Prostate gland (tissue), 2 donors: ENCODE results near the gene UBL7. TPM values are rescaled to one million over a fixed set of nuclear protein-coding genes. Genes with fewer than 3 reads are reported as not detected.

ENCODE experiments used
- DNase-seq: peaks from one replicate; pipeline ENCODE4 v3.0.0-alpha.2; 2019; ENCODE audit warnings: low spot score
- H3K27ac ChIP-seq, 2 donors: fragments of 200-600 bp; sonication (generic); 2 replicates each; pipeline ENCODE4 v1.5.1; 2017 to 2019
- H3K27me3 ChIP-seq: fragments of 200-600 bp; sonication (generic); replicated peaks from 2 replicates; pipeline ENCODE4 v1.5.1; 2019; ENCODE audit not compliant: insufficient read depth
- H3K36me3 ChIP-seq, 2 donors: fragments of 200-600 bp; sonication (generic); 1 replicate in 1 of 2; 2 replicates in 1 of 2; pipeline versions ENCODE4 v1.5.1 to v1.8.1; 2017 to 2019
- H3K4me1 ChIP-seq: fragments of 200-600 bp; sonication (generic); replicated peaks from 2 replicates; pipeline ENCODE4 v1.5.1; 2019
- H3K4me3 ChIP-seq, 2 donors: fragments of 200-600 bp; sonication (generic); 2 replicates each; pipeline ENCODE4 v1.5.1; 2017 to 2019
- H3K9me3 ChIP-seq: fragments of 200-600 bp; sonication (generic); 2 replicates; pipeline ENCODE4 v1.5.1; 2017
- CTCF ChIP-seq, 4 experiments: fragments of 200-600 bp in 2 of 4; fragments of 450-650 bp in 2 of 4; sonication (generic) in 2 of 4; IDR thresholded peaks; 1 replicate in 3 of 4; 2 replicates in 1 of 4; pipeline ENCODE4 v1.5.1; 2016 to 2019; ENCODE audit warnings: antibody characterized with exemption in 4 of 4, mild to moderate bottlenecking in 2 of 4, moderate library complexity in 2 of 4
- POLR2A ChIP-seq: fragments of 450-650 bp; IDR thresholded peaks from one replicate; pipeline ENCODE4 v1.6.1; 2016; ENCODE audit warnings: antibody characterized with exemption, mild to moderate bottlenecking
- POLR2AphosphoS5 ChIP-seq: sonication (generic); formaldehyde crosslinking; IDR thresholded peaks from one replicate; pipeline ENCODE4 v1.6.1; 2017; ENCODE audit warnings: antibody characterized with exemption
- WGBS: methylation state at CpG from one replicate; pipeline ENCODE4 v1.1.5; 2018; 5-methylcytosine and 5-hydroxymethylcytosine counted together
- intact Hi-C: fragments of 100-400 bp; cut with DNase I; formaldehyde crosslinking; loops from one replicate; pipeline ENCODE4 v1.14.2; 2022
- total RNA-seq, 2 donors: library from RNA; depleted of rRNA; stranded (reverse); fragments of >200 nt; gene quantifications; one replicate each; pipeline ENCODE4 v1.1.0, GENCODE V29; 2016

UBL7 gene
- total RNA-seq, 2 donors from 2014 or later: 83.1 to 85.2 TPM

GRCh38 chr15:74433592-74434262 lies 27.2 kb downstream of the UBL7 start, which contains the start of gene SEMA7A:
TSS of gene SEMA7A (minus strand) at chr15:74433958. CDS start at chr15:74433918, 40 bp downstream.
- Histone ChIP-seq H3K27me3 (peaks cover 4% of the 10 kb centered on the region), H3K4me3 (peak within 1 kb of the TSS; percentile 46 to 54), H3K36me3 (no peaks in the 10 kb centered on the region), H3K9me3 (no peaks in the 10 kb centered on the region), H3K27ac (peak within 1 kb of the TSS in 1 of 2 donors; percentile 47), H3K4me1 (peaks cover 7% of the 10 kb centered on the region)
- intact Hi-C loops: no loop called here
- 4% methylated on average over 41 of the region's 75 CpGs for WGBS
- DNase-seq: peak; percentile 62
- peak; percentile 74 for TF ChIP-seq POLR2A
- peak in 1 of 4 experiments; percentile 5 for TF ChIP-seq CTCF (IDR thresholded peaks at IDR 0.05)
- TF ChIP-seq POLR2AphosphoS5: peak; percentile 34

- TF ChIP-seq POLR2AphosphoS5 (no peak), CTCF (IDR thresholded peaks at IDR 0.05) (no peak), POLR2A (no peak)
- DNase-seq: no peak
- H3K27ac ChIP-seq: no peak overlapping the region
- peaks cover 7% of the 10 kb centered on the region for H3K4me1 ChIP-seq
- 2% methylated on average over 21 of the region's 64 CpGs for WGBS
- intact Hi-C loops: no loop called here
- peak overlapping the region; percentile 46 to 54 for H3K4me3 ChIP-seq
- no peaks in the 10 kb centered on the region for H3K9me3 ChIP-seq
- no peaks in the 10 kb centered on the region for H3K36me3 ChIP-seq
- H3K27me3 ChIP-seq: peaks cover 4% of the 10 kb centered on the region
Measured at GRCh38 chr15:74432968-74433591, 27.9 kb downstream of the UBL7 start.

GRCh38 chr15:74432271-74432967 lies 28.5 kb downstream of the UBL7 start:
- Histone ChIP-seq H3K27me3 (peaks cover 4% of the 10 kb centered on the region), H3K27ac (no peak overlapping the region), H3K4me3 (peak overlapping the region; percentile 46 to 54), H3K4me1 (peaks cover 7% of the 10 kb centered on the region), H3K36me3 (no peaks in the 10 kb centered on the region), H3K9me3 (no peaks in the 10 kb centered on the region)
- 23% methylated on average over 21 of the region's 21 CpGs for WGBS
- intact Hi-C loops: no loop called here
- TF ChIP-seq CTCF (IDR thresholded peaks at IDR 0.05): no peak
- TF ChIP-seq POLR2AphosphoS5: no peak
- no peak for TF ChIP-seq POLR2A
- no peak for DNase-seq

GRCh38 chr15:74431645-74432044 lies 29.3 kb downstream of the UBL7 start:
- Histone ChIP-seq H3K4me1 (peaks cover 7% of the 10 kb centered on the region), H3K36me3 (no peaks in the 10 kb centered on the region), H3K27ac (no peak overlapping the region), H3K9me3 (no peaks in the 10 kb centered on the region), H3K27me3 (peaks cover 4% of the 10 kb centered on the region), H3K4me3 (no peak overlapping the region)
- 84% methylated on average over 8 of the region's 8 CpGs for WGBS
- intact Hi-C loops: no loop called here
- TF ChIP-seq CTCF (IDR thresholded peaks at IDR 0.05) (no peak), POLR2AphosphoS5 (no peak), POLR2A (no peak)
- no peak for DNase-seq
